LoVo (cell line): Measurements from ENCODE around the gene ZNF765.
"Not testable (repeated sequence)": the region's sequence is repeated elsewhere in the genome, so short reads cannot be mapped to it uniquely, and the experiment has no call there.

ENCODE experiments used
- DNase-seq: peaks from one replicate; pipeline ENCODE4 v3.0.0-alpha.2; 2016; ENCODE audit warnings: low spot score

Gene ZNF765

DNA sequence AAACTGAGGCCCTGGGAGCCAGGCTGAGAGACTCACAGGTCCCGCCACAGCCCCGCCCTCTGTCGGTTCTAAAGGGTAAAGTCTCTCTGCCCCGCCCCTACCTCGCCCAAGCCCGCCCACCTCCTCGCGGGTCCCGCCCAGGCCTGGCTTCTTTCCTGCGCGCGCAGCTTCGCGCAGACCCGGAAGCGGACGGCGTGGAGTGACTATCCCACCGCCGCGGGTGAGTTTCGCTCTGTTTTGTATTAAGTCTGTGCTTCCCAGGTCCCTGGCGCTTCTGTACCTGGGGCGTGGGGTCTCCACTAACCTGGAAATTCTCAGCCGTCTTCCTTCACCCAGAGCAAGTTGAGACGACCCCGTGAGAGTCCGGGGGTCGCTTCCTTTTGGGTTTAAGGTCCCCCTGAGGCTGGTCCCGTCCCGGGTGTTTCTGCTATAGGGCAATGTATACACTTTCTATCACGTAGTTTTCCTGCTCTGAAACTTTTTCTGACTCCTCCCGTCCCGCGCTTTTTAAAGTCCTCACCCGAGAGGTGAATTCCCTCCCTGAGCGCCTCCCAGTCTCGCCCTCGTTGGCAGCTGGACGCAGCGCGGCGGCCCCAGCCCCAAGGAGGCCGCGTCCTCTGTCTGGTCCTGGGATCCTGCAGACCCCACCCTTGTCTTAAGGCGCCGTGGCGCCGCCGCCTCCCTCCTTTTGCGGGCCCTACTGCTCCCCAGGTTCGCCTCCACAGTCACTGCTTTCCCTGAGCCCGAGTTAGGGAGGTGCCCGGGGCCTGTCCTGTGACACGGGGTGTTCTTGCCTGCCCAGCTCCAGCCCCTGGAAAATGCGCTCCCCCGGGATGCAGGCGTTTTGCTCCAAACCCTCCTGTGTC lies at the start of gene ZNF765:
ZNF765 (plus strand) TSS at position 176 of the 866 bp plus-strand sequence. CDS start 2,867 bp downstream, outside the sequence.
- DNase-seq, result peak; percentile 90

DNA sequence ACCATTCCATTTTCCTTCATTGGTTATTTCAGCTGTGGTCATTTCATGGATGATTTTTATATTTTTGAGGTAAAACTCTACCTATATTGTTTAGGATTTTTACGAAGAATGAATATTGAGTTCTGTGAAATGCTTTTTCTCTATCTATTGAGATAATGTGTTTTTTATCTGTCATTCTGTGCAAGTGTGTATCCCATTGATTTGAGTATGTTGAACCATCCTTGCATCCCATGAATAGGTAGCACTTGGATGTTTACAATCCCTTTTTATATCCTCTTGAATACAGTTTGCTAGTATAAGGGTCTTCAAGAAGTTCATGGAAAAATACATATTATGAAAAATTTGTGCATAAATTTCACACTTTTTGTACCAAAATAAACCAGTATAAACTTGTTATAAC lies 39.2 kb upstream of the ZNF765 start:
- DNase-seq, result no peak

DNA sequence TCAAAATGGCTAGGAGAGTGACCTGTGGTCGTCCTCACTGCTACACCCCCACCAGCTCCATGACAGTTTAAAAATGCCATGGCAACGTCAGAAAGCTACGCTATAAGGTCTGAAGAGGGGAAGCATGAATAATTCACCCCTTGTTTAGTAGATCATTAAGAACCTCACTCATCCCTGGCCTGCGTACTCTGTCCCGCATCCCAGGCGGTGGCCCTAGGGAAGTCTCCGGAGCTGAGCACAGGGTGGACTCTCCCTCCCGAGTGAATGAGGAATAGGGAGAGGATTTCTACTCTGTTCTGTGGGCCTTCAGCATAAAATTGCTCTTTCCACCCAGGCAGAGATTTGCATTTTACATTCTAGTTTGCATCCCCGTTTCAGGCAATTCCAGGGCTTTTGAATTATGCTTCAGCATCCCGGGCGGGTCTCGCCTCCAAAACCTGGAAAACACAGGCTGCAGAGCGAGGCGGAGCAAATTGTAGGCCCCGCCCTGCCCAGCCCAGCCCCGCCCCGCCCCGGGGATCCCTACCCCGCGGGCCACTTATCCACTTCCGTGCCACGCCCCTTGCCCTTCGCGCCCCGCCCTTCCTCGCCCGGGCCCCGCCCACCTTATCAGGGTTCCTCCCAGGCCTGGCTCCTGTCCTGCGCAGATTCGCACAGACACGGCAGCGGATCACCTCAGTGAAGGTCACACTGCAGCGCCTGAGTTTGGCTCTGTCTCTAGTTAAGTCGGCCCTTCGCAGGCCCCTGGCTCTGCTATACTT lies 36.9 kb upstream of the ZNF765 start:
- no peak for DNase-seq

DNA sequence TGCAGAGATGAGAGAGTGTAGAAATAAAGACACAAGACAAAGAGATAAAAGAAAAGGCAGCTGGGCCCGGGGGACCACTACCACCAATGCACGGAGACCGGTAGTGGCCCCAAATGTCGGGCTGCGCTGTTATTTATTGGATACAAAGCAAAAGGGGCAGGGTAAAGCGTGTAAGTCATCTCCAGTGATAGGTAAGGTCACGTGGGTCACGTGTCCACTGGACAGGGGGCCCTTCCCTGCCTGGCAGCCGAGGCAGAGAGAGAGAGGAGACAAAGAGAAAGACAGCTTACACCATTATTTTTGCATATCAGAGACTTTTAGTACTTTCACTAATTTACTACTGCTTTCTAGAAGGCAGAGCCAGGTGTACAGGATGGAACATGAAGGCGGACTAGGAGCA lies 34.9 kb upstream of the ZNF765 start:
- not testable (repeated sequence) for DNase-seq

DNA sequence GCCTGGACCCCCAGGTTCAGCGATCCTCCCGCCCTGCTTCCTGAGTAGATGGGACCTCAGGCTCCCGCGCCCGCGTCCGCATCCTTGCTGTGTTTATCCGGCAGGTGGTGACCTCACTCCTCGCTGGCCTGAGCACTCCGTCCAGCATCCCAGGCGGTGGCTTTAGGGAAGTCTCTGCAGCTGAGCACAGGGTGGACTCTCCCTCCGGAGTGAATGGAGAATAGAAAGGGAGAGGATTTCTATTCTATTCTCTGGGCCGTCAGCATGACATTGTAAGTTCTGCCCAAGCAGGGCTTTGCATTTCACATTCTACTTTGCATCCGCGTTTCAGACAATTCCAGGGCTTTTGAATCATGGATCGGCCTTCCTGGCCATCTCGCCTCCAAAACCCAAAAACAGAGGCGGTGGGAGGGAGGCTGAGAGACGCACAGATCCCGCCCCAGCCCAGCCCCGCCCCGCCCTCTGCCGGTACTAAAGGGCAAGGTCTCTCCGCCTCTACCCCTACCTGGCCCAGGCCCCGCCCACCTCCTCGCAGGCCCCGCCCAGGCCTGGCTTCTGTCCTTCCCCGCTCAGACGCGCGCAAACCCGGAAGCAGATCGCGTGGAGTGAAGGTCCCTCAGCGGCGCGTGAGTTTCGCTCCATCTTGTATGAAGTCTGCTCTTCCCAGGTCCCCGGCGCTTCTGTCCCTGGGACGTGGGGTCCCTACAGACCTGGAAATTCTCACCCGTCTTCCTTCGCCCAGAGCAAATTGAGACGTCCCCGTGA lies 29.6 kb upstream of the ZNF765 start, which contains the start of gene ZNF525:
ZNF525 (plus strand) TSS at position 572 of the 765 bp plus-strand sequence. CDS start 6,577 bp downstream, outside the sequence.
- DNase-seq, result peak; percentile 73

DNA sequence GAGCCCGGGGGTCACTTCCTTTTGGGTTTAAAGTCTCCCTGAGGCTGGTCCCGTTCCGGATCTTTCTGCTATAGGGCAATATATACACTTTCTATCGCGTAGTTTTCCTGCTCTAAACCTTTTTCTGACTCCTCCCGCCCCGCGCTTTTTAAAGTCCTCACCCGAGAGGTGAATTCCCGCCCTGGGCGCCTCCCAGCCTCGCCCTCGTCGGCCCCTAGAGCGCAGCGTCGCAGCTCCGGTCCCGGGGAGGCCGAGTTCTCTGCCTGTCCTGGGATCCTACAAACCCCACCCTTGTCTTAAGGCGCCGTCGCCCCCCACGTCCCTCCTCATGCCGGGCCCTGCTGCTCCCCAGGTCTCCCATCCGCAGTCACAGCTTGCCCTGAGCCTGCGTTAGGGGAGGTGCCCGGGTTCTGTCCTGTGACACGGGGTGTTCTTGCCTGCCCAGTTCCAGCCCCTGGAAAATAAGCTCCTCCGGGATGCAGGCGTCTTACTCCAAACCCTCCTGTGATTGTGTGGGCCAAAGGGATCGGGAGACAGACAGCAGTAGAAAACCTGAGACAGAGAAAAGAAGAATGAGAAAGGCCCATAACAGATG lies 29.0 kb upstream of the ZNF765 start:
- peak; percentile 8 for DNase-seq

DNA sequence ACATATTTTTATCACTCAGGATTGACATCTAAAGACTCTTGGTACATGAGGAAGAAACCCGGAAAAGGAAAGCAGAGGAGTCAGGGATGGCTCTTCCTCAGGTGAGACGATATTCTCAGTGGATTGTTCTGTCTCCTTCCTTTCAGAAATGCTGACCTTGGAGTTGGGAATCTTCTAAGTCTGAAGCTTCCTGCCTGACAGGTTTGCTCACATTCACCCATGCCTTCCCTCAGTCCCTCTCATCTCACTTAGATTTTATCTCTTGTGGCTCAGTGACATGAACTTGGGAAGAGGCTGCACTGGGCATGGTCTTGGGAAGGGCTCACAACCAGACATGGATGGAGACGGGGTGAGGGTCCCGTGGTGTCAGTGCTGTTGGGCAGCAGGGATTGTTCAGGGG lies 22.8 kb upstream of the ZNF765 start:
- DNase-seq, result no peak

DNA sequence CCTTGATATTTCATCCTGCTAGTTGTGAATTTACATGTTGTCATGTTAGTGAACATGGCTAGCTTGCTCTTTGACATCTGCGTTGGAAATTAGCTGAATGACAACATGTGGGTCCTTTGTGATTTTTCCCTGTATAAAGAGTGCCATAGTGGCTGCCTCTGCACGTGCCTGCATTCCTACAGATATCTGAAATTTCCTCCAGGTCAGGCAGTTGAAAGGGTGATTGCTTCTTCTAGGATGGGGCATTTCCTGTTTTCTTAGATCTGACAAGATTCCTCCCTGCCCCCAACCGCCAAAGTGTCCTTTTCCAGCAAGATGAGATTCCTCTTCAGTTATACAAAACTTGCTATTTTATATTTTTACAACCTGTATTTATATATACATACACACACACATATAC lies 20.7 kb upstream of the ZNF765 start:
- no peak for DNase-seq

DNA sequence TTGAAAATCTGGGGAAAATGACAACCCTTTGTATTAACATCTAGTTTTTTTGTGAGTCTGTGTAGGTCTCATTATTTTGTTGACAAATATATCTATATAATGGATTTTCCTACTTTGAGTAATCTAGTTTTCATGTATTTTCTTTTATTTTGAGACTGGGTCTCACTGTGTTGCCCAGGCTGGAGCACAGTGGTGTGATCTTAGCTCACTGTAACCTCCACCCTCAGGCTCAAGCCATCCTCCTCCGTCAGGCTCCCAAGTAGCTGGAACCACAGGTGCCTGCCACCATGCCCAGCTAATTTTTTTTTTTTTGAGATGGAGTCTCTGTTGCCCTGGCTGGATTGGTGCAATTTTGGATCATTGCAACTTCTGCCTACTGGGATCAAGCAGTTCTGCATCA lies 20.2 kb upstream of the ZNF765 start:
- DNase-seq, result no peak

DNA sequence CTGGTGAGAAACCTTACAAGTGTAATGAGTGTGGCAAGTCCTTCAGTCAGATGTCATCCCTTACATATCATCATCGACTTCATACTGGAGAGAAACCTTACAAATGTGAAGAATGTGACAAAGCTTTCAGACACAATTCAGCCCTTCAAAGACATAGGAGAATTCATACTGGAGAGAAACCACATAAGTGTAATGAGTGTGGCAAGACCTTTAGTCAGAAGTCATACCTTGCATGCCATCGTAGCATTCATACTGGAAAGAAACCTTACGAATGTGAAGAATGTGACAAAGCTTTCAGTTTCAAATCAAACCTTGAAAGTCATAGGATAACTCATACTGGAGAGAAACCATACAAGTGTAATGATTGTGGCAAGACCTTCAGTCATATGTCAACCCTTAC lies 13.6 kb upstream of the ZNF765 start:
- DNase-seq, result no peak

DNA sequence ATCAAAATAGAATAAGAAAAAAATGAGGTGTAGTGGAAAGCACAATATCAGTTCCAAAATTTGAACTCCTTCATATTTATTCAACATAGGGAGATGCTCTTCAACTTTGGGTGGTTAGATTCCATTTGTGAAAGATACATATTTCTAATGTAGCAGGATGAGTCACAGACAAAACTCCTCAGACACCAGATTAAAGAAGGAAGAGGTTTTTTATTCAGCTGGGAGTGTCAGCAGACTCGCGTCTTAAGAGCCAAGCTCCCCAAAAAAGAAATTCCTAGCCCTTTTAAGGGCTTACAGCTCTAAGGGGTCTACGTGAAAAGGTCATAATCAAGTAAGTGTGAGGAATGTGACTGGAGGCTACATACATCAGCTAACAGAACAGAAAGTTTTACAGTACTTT lies 6.8 kb upstream of the ZNF765 start:
- DNase-seq, result no peak

DNA sequence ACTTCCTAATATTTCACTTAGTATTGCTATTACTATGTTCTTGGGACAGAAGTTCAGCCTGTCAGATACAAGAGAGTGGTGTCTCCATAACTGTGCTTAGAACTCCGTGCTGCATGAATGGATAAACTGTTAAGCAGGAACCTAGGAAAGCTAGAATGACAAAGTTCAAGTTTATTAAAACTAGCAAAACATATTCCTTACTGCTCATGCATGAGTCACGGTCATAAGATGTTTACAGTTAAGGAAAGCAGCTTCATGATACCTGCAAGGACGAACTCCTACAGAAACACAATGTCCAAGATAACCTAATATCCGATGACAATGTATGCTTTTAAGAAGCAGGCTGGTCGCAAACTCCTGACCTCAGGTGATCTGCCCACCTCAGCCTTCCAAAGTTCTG lies 6.0 kb upstream of the ZNF765 start:
- DNase-seq, result peak; percentile 5

DNA sequence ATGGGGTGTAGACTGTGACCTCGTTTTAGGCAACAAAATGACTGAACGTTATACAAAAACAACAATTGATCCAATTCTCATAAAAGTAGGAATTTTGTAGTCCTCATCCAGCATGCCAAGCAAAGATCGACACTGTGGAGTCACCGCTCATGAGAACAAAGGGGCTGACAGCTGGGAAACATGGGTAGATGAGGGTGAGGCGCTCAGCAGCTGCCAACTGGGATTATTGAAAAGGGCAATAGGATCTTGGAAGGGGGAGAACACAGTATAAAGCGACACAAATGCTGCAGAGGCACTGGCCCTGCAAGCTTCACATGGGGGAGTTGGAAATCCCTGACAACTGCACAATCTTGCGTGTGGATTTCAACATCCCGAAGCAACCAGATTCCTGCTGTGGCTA lies 5.4 kb upstream of the ZNF765 start:
- no peak for DNase-seq

DNA sequence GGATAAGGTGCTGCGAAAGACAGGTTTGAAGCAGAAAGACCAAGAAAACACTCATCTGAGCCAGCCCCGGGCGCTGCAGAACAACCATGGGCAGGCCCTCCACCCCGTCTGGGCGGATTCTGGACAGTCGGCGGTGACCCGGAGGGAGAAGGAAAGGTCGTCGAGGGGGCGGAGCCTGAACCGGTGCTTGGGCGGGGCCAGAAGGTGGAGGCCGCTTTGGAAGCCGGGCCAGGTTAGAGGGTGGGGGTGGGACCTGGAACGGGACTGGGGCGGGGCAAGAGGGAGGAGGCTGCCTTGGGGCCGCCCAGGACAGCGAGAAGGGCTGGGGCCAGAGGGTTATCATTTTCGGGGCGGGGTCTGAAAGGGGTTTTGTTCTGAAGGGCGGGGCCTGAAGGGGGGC lies 5.0 kb upstream of the ZNF765 start:
- DNase-seq, result no peak

DNA sequence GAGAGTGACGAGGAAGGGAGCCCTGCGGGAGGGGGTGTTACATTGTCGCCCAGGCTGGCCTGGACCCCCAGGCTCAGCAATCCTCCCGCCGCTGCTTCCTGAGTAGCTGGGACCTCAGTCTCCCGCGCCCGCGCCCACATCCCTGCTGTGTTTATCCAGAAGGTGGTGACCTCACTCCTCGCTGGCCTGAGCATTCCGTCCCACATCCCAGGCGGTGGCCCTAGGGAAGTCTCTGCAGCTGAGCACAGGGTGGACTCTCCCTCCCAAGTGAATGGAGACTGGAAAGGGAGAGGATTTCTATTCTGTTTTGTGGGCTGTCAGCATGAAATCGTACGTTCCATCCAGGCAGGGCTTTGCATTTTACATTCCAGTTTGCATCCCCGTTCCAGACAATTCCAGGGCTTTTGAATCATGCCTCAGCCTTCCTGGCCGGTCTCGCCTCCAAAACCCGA lies 401 bp upstream of the ZNF765 start:
- DNase-seq, result no peak

DNA sequence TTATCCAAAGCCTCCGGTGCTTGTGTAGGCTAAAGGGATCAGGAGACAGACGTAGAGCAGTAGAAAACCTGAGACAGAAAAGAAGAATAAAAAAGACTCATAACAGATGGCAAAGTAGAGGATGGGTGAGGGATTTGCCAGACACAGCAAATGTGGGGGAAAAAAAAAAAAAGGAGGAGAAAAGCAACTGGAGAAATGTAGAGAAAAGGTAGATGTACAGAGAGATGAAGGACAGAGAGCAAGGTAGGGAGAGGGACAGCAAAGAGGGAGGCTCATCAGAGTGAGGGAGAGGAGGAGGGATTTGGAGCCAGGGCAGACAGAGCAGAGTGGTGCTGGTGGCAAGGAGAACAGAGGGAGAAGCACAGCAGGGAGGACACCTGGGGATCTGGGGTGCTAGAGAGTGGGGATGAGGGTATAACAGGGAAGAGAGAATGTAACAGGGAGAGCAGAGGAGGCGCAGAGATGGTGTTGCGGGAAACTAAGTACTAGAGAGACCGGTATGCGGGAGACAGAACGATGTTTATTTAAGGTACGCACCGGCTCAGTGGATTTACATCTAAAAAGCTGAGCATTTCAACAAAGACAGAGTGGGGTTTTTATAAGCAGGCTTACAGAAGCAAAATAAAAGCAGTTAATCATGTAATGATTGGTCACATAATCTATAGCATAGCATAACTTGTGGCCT lies 1.0 kb downstream of the ZNF765 start:
- DNase-seq, result not testable (repeated sequence)

DNA sequence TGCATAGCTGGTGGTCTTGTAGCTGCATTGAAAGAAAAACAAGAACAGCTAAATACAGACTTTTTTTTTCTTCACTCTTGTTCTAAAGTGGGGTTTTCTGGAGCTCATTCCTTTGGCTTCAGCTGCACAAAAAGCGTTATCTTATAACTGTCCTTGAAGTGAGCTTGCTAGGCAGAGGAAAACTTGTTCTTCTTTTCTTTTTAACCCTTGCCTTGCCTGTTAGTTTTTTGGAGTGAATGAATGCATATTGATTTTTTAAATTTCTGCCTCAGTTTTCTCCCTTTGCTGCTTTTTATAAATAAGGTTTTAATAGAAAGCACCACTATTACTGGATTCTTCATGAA lies 1.5 kb downstream of the ZNF765 start:
- DNase-seq, result no peak

DNA sequence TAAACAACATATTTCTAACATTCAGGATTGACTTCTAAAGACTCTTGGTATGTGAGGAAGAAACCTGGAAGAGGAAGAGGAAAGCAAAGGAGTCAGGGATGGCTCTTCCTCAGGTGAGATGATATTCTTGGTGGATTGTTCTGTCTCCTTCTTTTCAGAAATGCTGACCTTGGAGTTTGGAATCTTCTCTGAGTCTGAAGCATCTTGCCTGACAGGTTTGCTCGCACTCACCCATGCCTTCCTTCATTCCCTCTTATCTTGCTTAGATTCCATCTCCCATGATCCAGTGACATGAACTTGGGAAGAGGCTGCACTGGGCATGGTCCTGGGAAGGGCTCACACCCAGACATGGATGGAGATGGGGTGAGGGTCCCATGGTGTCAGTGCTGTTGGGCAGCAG lies 3.0 kb downstream of the ZNF765 start:
- not testable (repeated sequence) for DNase-seq

DNA sequence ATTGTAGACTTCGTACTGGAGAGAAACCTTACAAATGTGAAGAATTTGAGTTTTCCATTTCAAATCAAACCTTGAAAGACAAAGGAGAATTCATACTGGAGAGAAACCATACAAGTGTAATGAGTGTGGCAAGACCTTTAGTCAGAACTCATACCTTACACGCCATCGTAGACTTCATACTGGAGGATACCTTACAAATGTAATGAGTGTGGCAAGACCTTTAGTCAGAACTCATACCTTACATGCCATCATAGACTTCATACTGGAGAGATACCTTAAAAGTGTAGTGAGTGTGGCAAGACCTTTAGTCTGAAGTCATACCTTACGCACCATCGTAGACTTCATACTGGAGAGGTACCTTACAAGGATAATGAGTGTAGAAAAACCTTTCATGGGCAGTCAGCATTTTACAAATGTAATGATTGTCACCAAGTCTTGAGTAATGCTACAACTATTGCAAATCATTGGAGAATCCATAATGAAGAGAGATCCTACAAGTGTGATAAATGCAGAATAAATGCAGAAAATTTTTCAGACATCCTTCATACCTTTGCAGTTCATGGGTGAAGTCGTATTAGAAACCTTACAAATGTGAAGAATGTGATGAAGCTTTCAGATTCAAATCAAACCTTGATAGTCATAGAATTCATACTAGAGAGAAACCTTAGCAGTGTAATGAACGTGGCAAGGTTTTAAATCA lies 14.7 kb downstream of the ZNF765 start:
- no peak for DNase-seq

DNA sequence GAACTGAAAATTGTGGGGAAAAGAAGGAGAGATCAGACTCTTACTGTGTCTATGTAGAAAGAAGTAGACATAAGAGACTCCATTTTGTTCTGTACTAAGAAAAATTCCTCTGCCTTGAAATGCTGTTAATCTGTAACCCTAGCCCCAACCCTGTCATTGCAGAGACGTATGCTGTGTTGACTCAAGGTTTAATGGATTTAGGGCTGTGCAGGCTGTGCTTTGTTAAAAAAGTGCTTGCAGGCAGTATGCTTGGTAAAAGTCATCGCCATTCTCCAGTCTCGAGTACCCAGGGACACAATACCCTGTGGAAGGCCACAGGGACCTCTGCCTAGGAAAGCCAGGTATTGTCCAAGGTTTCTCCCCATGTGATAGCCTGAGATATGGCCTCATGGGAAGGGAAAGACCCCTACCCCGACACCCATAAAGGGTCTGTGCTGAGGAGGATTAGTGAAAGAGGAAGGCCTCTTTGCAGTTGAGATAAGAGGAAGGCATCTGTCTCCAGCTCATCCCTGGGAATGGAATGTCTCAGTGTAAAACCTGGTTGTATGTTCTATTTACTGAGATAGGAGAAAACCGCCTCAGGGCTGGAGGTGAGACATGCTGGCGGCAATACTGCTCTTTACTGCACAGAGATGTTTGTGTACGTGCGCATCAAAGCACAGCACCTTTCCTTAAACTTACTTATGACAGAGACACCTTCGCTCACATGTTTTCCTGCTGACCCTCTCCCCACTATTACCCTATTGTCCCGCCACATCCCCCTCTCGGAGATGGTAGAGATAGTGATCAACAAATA lies 25.8 kb downstream of the ZNF765 start:
- not testable (repeated sequence) for DNase-seq
